HG03196 (cell line): ENCODE measurements around the gene S100A7.

Experiments
- ATAC-seq: cut with Tn5 transposase; IDR thresholded peaks from one replicate; pipeline ENCODE4 v1.9.1; 2021; ENCODE audit not compliant: unreplicated experiment

S100A7 gene

DNA sequence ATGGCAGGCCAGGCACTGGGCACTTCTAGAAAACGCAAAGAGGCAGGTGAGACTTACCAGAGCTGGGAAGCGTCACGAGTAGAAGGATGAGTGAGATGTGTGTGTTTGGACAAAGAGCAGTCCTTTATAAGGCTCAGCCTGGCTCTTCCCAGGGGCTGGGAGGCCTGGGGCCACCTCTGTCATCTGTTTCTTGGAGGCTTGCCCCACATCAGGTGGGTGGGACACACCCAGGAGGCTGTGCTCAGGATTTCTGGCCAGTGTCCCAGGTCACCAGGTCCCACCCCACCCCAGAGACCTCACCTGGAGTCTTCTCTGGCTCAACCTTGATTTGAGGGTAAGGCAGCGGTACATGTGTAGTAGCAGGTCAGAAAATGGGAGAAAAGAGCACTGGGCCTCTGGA, at the start of gene S100A7:
Gene S100A7, minus strand, starts transcription at position 101 of the 400 bp plus-strand sequence. CDS start 1,638 bp downstream, outside the sequence.
- ATAC-seq: no peak

DNA sequence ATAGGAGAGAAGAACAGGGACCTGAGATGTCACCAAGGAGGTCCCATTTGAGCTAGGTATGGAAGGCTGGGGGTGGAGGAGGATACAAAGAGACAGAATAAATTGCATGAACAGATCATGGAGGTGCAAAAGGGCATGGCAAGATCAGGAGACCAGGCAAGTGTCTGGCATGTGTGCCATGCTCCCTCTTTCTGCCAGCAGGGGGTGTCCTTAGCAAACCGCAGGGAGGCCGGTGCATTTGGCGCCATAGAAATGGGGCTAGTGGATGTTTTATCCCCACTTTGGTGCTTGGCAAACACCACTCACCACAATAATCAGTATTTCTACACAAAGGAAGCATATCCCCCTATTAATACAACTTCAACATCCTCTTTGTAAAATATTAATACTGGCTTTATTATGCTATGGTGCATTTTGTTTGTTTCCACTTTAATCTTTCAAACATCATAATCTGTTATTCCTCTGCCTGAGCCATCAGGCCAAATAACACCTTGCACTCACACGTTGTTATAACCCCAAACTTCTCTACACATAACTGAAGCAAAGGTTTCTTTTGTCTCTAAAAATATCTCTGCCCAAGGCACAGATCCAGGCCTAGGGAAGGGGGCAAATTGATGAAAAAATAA, 49.4 kb upstream of the S100A7 start:
- ATAC-seq: no peak

DNA sequence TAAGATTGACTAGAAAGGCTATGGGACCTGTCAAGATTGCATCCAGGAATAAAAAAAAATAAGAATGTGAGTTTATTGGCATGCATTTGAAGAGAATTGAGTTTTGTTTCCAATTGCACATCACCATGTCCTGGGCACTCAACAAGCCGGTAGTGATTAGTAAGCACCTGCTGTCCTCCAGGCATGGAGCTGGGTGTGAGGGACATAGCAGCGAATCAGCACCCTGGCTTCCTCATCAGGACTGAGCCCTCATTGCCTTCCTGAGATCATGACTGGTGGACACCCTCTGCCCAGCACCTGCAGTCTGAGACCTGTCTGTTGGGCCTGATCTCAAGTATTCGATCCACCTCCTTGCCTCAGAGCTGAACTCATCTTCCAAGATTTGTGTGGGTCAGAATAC, 48.6 kb upstream of the S100A7 start:
- ATAC-seq: no peak

DNA sequence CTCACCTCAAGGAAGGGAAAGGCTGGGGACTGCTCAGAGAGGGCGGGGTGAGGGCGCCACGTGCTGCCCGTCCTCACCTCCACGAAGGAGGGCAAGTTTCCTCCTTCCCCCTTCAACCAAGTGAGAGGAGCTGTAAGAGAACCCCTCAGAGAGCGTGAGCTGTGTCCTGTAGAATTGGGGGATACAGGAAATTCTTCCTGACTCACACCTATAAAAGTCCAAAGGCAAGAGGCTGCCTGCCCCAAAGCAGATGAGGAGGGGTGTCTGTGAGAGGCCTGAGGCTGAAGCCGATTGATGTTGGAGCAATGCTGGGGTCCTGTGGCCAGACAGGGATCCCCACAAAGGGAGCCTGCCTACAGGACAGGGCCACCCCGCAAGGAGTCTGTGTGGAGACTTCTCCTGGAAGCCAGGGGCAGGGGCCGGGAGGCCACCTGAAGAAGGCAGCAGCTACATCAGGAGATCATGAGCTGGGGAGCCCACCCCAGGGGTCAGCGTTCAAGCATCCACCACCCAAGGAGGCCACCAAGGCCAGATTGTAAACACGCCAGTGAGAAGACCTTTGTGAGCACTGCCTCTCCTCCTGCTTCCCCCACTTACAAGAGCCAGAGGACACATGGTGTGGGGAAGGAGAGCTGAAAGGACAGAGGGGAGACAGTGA, 47.6 kb upstream of the S100A7 start:
- ATAC-seq: no peak

DNA sequence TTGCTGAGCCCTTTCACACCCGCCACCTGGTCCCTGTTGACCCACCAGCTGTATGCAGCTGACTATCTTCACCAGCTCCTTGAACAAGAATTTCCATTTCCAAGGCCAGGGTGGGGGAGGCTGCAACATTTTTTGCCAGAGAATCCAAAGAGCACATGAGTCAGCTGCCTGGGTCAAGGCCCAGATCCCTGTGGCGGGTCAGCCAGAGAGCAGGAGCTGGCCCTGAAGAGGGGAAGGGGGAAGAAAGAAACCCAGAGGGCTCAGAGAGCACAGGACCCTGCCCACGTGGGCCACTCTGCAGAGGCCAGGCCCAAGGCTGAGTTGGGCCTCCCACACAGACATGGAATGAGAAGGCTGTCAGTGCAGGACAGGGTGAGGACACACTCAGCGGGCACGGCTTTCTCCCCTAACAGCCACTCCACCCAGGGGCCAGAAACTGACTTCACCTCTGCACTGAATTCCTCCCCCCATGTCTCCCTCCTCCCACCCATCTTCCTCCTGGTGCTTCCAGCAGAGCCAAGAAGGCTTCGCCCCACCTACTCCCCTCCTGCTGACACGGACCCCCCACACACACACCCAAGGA, 46.5 kb upstream of the S100A7 start:
- ATAC-seq: no peak

DNA sequence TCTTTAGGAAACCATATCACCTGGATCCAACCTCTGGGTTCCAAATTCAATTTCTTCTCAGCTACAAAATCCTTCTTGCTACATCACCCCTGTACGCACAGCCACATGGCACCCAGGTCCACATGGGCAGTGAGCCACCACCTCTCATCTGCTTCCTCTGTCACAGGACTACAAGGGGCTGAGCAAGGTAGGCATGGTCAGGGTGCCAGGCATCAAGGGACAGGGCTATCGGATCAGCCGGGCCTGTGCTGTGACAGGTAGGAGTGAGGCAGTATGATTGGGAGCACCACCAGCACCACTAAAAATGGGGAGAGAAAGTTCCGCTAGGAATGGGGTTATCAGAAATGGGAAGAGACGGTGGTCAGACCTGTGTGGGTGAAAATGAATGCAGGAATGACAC, 45.9 kb upstream of the S100A7 start:
- ATAC-seq: no peak

DNA sequence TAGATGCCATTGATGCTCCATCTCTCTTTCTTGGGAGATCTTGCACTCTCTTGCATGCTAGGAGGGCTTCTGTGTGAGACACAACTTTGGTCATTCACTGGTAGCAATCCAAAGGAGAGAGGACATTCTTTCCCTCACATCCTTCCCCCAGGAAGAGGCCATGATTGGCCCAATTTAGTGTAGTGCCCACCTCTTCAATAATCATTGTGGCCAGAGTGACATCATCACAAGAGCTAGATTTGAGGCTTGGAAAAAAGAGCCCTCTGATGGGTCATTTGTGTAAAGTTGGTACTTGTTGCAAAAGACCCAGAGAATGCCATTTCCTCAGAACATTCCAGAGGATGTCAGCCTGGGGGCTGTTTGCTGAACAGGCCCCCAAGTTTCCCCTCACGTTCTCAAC, 45.1 kb upstream of the S100A7 start:
- no peak for ATAC-seq

DNA sequence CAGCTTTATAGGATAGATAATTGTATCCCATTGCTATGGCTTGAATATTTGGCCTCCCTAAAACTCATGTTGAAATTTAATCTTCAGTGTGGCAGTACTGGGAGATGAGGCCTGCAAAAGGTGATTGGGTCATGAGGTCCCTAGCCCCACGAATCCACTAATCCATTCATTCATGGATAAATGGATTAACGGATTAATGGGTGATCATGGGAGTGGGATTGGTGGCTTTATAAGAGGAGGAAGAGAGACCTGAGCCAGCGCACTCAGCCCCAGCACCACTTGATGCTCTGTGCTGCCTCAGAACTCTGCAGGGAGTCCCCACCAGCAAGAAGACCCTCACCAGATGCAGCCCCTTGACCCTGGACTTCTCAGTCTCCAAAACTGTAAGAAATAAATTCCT, 43.3 kb upstream of the S100A7 start:
- no peak for ATAC-seq

DNA sequence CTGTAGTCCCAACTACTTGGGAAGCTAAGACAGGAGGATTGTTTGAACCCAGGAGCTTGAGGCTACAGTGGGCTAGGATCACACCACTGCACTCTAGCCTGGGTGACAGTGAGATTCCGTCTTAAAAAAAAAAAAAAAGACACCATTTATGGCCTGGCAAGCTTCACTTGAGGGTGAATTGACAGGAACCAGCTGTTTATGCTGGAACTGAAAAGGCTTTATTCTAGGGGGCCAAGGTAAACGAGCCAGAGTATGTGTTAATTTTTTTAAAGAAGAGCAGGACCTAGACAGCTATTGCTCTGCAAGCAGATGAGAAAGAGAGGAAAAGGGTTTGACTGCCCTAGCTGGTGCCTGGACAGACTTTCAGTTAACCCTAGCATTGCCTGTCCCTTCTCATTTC, 38.3 kb upstream of the S100A7 start:
- no peak for ATAC-seq

DNA sequence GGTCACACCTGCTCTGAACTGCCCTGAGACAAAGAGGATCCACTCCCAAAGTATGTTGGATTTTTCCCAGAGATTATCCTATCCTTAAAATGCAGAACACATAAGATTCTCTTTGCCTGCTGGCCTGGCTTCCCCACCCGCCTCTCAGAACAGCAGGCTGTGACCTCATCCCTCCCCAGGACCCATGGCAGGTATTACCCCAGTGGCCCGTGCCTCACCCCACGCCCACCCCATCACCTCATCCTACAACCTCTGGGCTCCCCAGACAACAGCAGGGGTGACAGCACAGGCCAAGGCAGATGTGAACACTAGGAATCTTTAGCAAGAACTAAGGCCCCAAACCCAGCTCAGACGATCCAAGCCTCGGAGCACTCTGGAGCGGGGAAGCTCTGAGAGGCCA, 35.1 kb upstream of the S100A7 start:
- no peak for ATAC-seq

DNA sequence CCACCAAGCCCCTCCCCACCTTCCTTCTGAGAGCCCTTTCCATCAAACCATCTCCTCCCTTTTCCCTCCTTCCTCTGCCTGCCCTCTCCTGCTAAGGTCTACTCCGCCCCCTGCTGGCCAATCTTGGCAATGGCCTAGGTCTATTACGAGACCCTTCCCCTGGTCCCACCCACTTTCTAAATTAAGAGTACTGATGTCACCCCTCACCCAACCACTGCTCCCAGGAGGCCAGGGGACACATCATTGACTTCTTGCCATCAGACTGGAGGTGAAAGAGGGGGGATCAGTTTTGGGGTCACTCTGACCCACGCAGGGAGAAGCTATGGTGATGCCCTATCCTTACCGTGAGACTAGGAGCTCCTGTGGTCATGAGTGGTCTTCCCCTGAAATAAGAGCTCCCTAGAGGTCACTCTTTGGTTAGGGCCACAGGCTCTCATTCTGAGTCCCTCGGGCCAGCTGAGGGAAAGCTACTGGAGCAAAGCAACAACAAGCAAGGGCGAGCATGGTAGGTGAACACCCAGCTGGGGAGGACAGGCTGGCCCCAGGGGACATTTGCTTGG, 34.6 kb upstream of the S100A7 start:
- no peak for ATAC-seq

DNA sequence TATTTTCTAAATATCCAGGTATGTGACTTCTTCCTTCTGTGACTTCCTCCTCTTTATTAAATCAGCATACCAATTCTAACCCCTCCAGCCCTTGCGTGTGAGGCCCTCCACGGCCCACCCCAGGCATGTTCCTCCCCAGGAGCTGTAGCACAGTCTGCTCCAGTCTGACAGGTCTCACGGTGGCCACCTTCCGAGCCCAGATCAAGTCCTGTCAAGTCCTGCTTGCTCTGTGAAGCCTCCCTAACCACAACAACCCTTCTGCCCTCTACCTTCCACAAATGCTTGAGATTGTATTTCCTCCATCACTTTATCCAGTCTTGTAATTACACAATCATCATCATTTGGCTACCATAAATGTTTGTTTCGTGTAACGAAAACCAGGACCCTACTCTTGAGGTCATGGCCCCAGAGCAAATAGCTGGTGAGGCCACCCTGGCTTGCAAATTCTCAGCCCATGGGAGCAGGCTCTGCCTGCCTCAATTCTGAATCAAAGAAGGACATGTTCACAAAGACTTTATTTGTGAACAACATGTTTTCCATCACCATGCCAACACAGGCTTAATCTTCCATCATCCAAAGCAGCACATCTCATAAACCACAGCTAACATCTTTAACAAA, 33.0 kb upstream of the S100A7 start:
- no peak for ATAC-seq

DNA sequence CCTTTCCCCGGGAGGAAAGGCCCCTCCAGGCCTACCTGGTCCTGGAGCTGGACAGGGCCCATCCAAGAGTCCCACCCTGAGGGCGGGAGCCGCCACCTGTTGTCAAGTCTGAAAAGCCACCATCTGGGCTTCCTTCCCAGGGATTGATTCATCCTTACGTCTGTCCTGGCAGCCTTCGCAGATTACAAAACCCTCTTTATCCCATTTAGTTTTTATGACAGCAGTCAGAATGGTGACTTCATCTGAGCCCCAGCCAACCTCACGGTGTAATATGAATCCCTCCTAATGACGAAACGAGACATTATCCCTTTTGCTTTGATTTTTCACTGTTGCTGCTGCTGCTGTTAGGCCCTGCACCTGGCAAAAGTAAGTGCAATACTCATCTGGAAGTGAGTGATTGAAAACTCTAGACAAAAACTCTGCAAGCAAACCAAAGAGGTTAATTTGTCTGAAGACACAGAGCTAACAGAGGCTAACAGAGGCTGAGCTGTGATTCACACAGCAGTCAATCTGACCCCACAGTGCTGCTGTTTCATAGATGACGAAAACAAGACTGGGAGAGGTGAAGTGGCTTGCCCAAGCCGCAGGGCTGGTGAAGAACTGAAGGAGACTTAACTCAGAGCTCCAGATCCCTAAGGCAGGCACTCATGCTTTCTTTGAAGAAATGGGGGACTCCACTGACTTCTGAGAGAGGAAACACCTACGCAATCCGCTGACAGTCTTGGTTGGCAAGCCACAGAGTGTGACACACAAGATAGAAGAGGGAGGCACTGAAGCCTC, 30.0 kb upstream of the S100A7 start:
- no peak for ATAC-seq

DNA sequence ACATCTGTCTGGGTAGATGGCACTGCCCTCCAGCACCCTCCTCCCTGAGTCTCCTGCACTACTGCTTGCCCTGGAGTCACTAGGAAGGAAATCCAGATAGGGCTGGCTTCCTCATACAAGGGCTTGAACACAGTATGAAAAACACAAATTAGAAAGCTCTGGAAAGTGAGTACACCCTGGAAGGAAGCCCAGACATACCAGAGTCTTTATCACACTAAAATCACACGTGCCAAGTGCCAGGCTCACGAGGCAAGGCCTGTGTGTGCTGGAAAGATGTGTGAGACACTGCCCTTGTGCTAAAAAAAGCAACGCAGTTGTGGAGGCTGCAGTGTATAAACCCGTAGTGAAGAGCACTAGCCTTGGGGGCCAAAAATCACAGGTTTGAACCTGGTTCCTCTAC, 28.3 kb upstream of the S100A7 start:
- no peak for ATAC-seq

DNA sequence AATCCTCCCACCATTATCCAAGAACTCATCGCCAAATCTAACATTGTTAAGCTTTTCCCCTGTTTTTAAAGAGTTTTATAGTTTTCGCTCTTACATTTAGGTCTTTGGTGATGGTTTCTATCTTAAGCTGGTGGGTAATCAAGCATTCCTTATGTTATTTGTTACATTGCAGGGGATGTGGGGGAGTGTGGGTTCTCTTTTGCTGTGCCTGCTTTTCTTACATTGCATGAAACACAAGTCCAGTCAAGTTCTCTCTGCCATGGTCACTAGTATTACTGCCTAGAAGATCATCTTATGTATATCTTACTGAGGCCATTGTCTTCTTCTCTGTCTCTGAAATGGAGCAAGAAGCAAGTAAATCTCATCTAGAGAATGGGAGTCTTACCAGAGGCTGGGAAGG, 27.3 kb upstream of the S100A7 start:
- ATAC-seq: no peak

DNA sequence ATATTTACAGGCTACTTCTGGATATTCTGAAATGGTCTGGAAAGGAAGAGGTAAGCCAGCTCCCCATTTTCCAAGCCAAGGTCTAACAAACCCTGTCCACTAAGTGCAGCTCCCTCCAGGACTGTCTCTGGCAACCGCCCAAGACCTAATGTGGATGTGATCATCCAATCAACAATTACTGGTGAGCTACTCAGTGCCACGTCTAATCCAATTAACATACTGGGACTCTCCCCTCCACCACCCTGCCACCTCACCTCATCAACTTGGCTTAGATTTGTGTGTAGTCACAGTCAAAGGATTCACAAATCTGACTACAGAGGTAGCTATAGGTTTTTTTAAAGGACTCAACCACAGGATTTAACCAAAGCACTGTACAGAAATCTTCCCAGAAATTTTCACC, 25.4 kb upstream of the S100A7 start:
- no peak for ATAC-seq

DNA sequence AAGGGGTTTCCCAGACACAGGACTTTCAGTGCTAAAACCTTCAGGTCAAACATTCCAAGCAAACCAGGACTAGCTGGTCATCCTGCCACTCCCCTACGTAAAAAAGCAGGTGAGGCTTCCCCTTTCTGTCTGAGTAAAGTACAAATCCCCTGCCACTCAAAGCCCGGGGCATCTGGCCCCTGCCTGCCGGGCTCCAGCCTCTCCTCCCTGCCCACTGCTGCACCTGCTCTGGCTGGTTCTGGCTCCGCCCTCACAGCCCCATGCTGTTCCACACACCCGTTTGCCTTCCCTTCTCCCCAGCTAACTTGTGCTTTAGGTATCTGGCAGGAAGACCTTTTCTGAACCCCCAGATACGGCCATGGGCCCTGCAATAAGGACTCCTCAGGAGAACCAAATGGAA, 23.3 kb upstream of the S100A7 start:
- no peak for ATAC-seq

DNA sequence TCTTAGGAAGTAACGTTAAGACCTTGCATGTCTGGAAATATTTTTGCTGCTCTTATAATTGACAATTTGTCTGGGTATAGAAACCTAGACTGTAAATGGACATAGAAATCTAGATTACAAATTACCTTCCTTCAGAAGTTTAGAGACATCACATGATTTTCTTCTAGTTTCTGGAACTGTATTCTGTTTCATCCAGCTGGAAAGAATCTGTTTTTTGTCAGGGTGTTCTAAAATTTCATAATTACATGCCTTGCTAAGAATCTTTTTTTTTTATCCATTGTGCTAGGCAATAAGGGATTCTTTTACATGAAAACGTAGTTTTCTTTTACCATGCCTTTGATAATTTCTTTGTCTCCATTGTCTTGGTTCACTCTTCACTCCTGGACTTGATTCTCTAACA, 20.7 kb upstream of the S100A7 start:
- no peak for ATAC-seq

DNA sequence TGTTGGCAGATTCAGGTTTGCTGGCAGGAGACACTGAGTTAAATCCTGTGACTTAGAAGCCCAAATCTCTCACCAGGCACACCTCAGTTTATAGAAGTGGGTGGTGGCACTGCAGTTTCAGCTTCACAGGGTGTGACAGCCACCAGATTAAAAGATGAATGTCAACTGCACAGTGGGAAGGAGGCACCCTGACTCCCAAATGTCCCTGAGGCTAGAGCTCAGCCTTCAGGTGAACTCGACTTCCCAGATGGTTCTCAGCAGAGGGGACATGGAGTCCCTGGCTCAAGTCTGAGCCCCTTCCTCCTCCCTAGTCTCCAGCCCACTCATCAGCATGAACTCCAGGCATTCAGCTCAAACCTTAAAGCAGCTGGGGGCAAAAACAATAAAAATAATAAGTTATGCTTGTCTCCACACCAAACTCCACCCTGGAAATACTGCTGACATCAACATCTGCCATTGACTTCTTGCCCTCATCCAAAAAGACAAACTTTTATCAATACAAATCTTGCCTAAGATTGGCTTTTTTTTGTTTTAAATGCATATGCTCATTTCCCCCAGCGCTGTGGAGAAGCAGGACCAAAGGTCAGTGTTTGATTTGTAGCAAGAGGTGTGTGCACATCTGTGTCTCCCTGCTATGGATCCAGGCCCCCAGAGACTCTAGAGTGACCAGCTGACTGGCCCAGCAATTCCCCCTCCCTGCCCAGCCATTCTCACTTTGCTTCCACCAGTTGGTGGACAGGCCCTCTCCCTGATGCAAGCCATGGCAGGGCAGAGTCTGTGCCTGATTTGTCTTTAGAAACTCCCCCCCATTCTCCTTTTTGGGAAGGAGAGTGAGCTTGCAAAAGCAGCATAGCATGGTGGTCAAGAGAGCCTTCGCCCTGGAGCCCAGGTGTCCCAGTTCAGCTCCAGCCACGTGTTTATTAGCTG, 18.5 kb upstream of the S100A7 start:
- no peak for ATAC-seq

DNA sequence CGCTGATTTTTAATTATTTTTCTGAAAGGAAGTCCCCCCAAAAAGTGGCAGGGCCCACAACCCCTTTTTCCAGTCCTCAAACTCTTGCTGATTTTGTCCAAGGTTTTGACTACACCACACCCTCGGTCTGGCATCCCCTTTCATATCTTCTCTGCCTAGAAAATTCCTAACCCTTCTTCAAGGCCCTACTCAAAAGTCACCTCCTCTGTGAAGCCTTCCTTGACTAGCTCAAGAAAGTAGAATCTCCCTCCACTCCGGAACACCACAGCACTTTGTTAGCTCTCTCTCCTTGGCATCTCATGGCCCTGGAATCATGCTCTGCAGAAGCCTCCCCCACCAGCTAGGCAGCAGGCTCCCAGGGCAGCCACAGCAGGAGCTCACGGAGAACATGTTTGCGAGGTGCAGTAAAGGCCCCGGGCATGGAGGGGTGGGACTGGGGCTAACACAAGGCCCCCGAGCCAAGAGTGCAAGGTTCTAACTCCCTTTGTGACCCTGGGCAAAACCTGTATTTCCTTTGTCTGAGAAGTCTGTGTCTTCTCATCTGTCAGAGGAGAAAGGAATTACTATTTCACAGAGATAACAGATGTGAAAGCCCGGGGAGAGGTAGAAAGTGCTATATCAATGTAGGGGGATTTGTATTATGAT, 17.7 kb upstream of the S100A7 start:
- ATAC-seq: no peak
